ENCODE data around the gene JAK3. TPM values are rescaled to one million over a fixed set of nuclear protein-coding genes. Genes with fewer than 3 reads are reported as not detected.
"Not testable (repeated sequence)": the region's sequence is repeated elsewhere in the genome, so short reads cannot be mapped to it uniquely, and the experiment has no call there.

JAK3 gene
- total RNA-seq, 2 experiments from 2014 or later, result 123 to 125 TPM

DNA sequence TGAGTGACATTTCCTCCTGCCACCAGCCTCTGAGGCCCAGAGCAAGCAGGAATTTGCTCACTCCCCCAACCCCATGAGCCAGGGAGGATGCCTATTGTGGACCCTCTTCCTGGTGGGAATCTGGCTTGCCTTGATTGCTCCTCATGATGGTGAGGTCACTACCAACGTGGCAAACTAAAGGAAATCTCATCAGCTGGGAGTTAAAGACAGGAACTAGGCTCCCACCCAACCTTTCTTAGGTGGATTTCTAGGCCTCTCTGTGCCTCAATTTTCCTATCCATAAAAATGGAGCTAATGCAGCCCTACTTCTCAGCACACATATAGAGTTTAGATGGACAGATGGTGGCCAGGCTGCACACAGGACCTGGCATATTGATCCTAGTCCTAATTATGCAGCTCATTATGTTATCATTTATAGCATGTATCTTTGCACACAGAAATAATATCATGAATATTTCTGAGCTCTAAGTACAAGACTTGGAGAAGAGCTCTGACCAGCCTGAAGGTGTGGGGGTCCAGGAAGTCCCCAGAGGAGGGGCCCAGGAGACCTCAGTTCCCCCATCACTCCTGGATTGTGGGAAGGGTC is 50.9 kb downstream of the JAK3 start:
- ChIA-PET CTCF (no interaction called here), POLR2A (no interaction called here)

DNA sequence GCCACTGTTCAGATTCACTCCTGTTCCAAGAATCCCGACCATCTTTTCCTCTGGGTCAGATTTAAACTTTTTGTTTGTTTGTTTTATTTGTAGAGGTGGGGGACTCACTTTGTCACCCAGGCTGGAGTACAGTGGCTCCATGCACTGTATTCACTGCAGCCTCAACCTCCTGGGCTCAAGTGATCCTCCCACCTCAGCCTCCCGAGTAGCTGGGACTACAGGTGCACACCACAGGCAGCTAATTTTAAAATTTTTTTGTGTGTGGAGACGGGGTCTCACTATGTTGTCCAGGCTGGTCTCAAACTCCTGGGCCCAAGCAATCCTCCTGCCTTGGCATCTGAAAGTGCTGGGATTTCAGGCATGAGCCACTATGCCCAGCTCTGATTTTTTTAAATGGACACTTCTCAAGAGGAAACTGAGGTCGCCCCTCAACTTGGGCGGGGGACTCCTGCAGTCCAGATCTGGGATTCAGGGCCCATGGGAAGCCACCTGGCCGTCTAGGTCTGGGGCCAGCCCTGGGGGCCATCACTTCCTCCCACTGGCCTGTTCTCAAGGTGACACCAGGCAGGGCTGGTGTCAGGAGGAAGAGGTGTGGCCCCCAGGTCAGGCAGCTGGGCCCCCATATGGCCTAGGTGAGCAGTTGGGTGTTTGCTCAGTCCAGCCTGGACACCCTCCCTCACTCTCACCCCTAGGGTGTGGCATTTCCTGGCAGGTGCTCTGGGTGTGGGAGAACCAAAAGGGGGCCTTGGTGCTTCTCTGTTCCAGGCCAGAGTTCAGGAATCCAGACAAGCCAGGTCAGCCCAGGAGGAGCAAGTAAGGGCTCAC is 51.6 kb downstream of the JAK3 start:
- CTCF ChIA-PET, result interaction anchor here (0.6 to 1.7 kb wide), 2 partner anchors 11 to 59 kb away, joined by 3 to 5 read pairs; no protein-coding TSS in a partner anchor

DNA sequence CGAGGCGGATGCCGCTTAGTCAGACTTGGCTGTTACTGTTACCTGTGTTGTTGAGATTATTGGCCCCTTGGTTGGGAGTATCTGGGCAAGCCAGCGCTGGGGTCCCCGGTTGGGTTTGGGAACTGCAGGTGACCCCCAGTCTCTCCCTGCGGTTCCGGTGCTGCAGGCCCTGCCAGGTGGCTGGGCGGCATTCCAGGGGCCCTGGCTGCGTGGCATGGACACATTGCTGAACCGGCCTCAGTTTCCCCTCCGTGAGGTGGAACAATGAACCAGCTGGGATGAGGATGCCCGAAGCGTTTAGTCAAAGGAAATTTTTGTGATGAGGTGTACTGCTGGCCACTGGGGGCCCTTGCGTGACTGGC is 52.3 kb downstream of the JAK3 start:
- POLR2A ChIA-PET, result no interaction called here

More for the DNA sequence above, 51.6 kb downstream of the JAK3 start:
- POLR2A ChIA-PET, result no interaction called here

DNA sequence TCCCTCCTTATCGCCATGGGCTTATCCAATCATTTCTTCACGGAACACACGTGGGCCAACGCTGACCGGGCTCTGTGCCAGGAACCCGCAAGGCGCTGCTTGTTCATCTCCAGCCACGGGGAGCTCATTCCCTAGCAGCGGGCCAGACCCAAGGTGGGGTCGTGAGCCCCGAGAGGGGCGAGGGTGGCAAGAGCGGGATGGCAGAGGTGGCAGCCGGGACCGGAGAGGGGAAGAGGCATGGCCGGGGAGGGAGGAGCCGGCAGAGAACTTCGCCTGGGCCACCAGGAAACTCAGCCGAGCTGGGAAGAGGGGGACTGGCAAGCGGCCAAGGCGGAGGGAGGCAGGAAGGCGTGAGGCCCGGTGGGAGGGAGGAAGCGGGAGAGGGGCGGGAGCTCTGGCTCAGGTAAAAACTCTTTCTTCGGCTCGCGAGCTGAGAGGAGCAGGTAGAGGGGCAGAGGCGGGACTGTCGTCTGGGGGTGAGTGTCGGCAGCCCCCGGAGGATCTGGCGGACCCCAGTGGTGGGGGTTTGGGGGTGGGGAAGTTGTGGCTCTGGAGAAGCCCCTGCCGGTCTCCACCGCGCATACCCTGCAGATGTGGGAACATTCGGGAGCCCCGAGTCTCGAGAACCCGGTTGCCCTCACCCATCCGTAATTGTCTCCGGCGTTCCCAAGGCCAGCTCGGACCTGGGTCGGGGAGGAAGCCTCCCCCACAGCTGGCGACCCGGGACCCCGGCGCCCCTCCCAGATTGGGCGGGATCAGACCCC is 52.9 kb downstream of the JAK3 start, which contains the start of gene B3GNT3:
Gene B3GNT3 (plus strand): TSS at position 408 of the 764 bp plus-strand sequence. CDS start 12,670 bp downstream, outside the sequence.
- CTCF ChIA-PET, result interaction anchor here (1.1 to 1.7 kb wide), 4 partner anchors 10 to 65 kb away, joined by 3 to 5 read pairs (median 3); partner anchors contain the start of gene RPL18A

More for the DNA sequence above, 52.3 kb downstream of the JAK3 start:
- CTCF ChIA-PET, result interaction anchor here (1.1 to 1.7 kb wide), 4 partner anchors 10 to 64 kb away, joined by 3 to 5 read pairs (median 3); partner anchors contain the start of gene RPL18A

DNA sequence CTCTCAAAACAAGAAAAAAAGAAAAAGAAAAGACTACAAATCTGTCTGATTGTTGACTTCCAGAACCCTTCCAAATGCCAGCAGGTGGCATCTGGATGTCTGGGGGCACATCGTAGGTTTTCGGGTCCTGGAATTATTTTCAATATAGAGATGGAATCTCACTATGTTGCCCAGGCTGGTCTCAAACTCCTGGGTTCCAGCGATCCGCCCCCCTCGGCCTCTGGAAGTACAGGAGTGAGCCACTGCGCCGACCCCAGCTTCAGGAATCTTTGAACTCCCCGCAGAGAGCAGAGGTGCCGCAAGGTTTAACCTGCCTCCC is 53.4 kb downstream of the JAK3 start:
- ChIA-PET POLR2A (no interaction called here), CTCF (interaction anchor here (1.3 kb wide), 1 partner anchor 11 kb away, joined by 3 read pairs; no protein-coding TSS in a partner anchor)

More for the DNA sequence above, 52.9 kb downstream of the JAK3 start, which contains the start of gene B3GNT3:
- POLR2A ChIA-PET, result no interaction called here

DNA sequence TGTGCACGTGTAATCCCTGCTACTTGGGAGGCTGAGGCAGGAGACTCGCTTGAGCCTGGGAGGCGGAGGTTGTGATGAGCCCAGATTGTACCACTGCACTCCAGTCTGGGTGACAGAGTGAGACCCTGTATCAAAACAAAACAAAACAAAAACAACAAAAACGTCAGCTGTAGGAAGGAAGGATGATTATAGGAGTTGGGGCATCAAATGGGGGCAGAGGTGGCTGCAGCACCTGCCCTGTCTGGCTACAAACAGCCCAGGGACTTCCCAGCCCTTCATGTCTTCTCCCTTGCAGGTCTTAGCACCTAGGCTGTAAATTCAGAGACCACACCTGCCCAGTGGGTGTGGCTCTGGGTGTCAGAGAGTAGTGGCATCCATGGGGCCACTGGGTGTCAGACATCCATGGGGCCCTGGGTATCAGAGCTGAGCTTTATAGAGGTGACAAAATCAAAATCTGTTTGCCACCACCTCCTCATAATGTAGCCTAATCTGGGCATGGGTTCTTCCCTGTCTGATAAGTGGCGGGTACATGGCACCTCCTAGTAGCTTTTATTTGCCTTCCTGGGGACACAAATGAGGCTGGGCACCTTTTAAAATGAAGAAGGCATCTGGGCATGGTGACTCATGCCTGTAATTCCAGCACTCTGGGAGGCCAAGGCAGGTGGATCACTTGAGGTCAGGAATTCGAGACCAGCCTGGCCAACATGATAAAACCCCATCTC is 57.6 kb downstream of the JAK3 start:
- CTCF ChIA-PET, result interaction anchor here (0.6 kb wide), 1 partner anchor 14 kb away, joined by 3 read pairs; no protein-coding TSS in a partner anchor
- POLR2A ChIA-PET, result no interaction called here

DNA sequence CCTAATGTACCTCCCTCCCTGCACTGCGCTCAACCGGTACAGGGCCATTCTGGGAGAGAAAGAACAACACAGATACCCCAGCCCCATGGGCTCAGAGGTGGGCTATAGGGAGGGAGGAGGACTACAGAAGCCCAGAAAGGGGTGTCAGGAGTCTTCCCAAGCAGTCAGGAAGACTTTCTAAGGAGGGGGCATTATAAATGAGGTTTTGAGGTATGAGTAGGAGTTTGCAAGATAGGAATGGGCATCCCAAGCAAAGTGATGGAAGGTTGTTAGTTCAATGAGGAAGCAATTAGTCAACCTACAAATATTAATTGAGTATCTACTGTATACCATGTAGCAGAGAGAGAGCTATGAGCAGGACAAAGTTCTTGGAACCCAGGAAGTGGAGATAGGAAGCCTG is 59.1 kb downstream of the JAK3 start:
- CTCF ChIA-PET, result no interaction called here
- POLR2A ChIA-PET, result no interaction called here

DNA sequence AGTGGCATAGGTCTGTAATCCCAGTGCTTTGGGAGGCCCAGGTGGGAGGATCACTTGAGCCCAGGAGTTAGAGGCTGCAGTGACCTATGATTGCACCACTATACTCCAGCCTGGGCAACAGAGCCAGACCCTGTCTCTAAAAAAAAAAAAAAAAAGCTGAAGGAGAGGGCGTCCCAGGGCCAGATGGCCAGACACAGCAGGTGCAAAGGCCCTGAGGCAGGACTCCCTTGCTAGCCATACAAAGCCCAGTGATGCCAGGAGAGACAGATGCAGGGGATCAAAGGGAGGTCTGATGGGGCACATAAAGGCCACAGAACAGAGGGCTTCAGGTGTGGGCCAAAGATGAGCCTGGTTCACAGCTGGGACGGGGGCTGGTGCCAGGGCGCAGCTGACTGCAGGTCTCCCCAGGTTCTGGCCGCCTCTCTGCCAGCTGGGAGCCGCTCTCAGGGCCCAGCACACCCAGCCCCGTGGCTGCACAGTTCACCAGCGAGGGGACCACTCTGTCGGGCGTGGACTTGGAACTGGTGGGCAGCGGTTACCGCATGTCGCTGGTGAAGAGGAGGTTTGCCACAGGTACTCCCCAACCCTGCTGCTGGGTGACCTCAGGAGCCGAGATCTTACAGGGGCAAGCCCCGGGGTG is 60.4 kb downstream of the JAK3 start:
- CTCF ChIA-PET, result interaction anchor here (0.7 kb wide), 1 partner anchor 22 kb away, joined by 3 read pairs; no protein-coding TSS in a partner anchor

DNA sequence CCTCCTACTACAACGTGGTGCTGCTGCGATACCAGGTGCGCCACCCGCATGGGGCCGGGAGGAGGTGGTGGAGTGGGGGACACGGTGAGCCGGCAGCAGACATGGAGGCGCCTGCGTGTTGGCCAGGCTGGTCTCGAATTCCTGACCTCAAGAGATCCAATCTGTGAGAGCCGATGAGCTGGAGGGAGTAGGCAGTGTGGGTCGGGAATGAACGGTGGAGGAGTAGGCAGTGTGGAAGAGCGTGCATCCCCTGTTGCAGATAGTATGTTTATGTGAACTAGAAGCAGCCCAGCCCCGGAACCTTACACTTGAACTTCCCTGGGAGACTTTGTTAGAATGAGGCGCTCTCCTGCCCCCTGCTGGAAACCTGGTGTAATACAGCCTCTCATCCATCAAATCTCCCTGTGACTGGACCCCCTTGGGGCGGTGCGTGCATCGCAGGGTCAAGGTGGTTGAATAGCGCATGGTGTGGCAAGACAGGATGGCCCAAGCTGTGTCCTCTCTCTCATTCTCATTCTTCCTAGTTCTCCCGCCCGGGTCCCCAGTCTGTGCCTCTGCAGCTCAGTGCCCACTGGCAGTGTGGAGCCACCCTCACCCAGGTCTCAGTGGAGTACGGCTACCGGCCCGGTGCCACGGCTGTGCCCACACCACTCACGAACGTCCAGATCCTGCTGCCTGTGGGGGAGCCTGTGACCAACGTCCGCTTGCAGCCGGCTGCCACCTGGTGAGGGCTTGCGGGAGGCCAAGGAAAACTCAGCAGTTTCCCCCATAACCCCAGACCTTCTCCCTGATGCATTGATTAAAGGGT is 63.4 kb downstream of the JAK3 start:
- POLR2A ChIA-PET, result no interaction called here
- CTCF ChIA-PET, result interaction anchor here (0.8 to 2.6 kb wide), 13 partner anchors 18 to 162 kb away, joined by 3 to 6 read pairs (median 3); partner anchors contain the start of gene RPL18A

More for the DNA sequence above, 60.4 kb downstream of the JAK3 start:
- POLR2A ChIA-PET, result interaction anchor here (0.7 kb wide), 2 partner anchors 41 to 252 kb away, joined by 3 read pairs; no protein-coding TSS in a partner anchor

DNA sequence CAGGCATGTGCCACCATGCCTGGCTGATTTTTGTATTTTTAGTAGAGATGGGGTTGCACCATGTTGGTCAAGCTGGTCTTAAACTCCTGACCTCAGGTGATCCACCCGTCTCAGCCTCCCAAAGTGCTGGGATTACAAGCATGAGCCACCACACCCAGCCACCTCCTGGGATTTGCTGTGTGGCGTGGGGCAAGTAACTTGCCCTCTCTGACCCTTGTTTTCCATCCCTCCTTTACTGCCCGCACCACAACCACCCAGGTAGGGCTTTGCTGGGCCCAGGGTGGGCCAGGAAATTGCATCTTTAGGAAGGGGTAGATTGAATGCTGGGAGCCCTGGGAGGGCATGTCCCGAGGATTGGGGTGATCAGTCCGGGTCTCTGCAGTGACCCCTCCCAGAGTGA is 64.1 kb downstream of the JAK3 start:
- POLR2A ChIA-PET, result not testable (repeated sequence)
- CTCF ChIA-PET, result interaction anchor here (0.6 to 2.6 kb wide), 10 partner anchors 17 to 622 kb away, joined by 3 to 6 read pairs (median 4); partner anchors contain the start of gene RPL18A

DNA sequence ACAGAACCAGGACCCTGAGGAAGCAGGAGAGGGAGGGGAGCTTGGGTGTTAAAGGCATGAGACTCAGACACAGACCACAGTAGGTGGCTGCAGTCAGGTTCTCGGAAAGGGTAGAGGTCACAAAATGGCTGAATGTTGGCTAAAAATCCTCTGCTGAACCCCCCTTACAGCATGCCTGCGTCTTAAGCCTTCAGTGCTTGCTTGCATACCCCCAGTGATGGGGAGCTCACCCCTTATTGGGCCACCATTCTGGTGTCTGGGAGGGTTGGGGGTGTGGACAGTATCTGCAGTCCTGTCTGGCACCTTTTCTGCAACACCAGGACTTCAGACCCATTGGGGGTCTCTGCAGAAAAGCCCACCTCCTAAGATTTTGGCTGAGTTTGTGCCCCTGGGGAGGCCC is 67.0 kb downstream of the JAK3 start:
- POLR2A ChIA-PET, result interaction anchor here (0.6 kb wide), 1 partner anchor 911 kb away, joined by 3 read pairs; no protein-coding TSS in a partner anchor
- CTCF ChIA-PET, result interaction anchor here (1.3 kb wide), 1 partner anchor 99 kb away, joined by 4 read pairs; no protein-coding TSS in a partner anchor

DNA sequence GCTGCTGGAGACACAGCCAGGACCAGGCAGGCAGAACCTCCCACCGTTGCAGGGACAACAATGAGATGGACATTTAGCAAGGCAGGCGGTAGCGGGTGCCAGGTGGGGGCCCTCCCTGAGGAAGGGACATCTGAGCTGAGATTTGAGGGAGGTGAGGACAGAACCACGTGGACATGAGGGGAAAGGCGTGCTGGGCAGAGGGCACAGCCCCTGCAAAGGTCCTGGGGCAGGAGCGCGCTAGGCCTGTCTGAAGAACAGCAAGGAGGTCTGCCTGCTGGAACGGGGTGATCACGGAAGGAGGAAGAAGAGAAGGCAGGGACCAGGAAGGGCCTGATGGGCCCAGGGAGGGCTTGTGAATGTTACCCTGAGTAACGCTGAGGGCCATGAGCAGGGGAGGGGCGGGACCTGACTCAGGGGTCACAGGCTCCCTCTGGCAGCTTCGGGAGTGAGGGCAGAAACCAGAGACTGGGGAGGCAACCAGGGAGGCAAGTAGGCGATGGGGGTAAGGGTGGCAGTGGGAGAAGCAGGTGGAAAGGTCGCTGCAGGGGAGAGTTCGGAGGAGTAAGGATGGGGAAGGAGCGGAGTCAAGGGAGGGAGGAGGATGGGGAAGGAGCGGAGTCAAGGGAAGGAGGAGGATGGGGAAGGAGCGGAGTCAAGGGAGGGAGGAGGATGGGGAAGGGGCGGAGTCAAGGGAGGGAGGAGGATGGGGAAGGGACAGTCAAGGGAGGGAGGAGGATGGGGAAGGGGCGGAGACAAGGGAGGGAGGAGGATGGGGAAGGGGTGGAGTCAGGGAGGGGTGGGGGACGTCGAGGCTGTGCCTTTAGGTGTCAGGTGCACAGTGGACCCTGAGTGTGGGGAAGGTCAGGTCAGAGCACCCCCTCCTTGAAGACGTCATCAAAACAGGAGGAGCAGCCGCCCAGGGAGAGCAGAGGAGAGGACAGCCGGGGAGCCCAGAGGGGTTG is 68.5 kb downstream of the JAK3 start:
- POLR2A ChIA-PET, result no interaction called here

DNA sequence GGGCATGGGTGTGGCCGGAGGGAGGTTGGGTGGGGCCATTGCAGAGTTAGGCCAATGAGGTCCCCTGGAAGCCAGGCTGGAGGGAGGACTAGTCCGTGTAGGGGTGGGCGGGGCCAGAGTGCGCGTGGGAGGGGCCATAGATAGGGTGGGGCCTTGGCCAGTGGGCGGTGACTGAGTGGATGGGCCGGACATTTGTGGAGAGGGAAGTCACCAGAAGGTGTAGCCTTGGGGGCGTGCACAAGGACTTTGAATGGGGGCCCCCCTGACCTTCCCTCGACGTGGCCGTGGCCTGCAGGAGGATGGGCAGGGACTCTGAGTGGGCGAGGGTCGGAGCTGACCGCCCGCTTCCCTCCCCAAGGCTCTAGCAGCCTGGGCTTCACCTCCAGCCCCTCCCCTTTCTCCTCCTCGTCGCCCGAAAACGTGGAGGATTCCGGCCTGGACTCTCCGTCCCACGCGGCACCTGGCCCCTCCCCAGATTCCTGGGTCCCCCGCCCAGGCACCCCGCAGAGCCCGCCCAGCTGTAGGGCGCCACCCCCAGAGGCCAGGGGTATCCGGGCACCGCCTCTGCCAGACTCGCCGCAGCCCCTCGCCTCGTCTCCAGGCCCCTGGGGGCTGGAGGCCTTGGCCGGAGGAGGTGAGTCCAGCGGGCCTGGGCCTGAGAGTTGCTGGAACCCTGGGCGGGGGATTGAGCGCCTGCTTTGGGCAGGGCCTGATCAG is 69.4 kb downstream of the JAK3 start:
- CTCF ChIA-PET, result no interaction called here

More for the DNA sequence above, 68.5 kb downstream of the JAK3 start:
- CTCF ChIA-PET, result interaction anchor here (1.3 kb wide), 1 partner anchor 98 kb away, joined by 4 read pairs; no protein-coding TSS in a partner anchor

DNA sequence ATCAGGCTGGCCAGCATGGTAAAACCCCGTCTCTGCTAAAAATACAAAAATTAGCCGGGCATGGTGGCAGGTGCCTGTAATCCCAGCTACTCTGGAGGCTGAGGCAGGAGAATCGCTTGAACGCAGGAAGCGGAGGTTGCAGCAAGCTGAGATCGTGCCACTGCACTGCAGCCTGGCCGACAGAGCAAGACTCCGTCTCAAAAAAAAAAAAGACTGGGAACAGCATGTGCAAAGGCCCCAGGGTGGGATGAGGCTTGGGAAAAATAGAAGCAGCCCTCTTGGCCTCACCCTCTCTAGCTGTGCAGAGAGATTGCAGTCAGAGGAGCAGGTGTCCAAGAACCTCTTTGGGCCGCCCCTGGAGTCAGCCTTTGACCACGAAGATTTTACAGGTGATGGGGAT is 69.9 kb downstream of the JAK3 start:
- ChIA-PET POLR2A (interaction anchor here (0.6 kb wide), 1 partner anchor 440 kb away, joined by 4 read pairs; no protein-coding TSS in a partner anchor), CTCF (interaction anchor here (0.7 kb wide), 1 partner anchor 25 kb away, joined by 4 read pairs; no protein-coding TSS in a partner anchor)

More for the DNA sequence above, 69.4 kb downstream of the JAK3 start:
- POLR2A ChIA-PET, result interaction anchor here (0.6 kb wide), 1 partner anchor 440 kb away, joined by 4 read pairs; no protein-coding TSS in a partner anchor

Measured in activated CD8-positive, alpha-beta memory T cell treated with anti-CD3 and anti-CD28 coated beads for 36 hours (primary cell).